Epithelial cell of proximal tubule (primary cell): ENCODE data around the gene TMEM256. TPM values are rescaled to one million over a fixed set of nuclear protein-coding genes. Genes with fewer than 3 reads are reported as not detected.

Experiments used
- DNase-seq: peaks from one replicate; pipeline ENCODE4 v3.0.0-alpha.2; 2011; ENCODE audit warnings: low read depth
- H3K4me3 ChIP-seq: 2 replicates; pipeline ENCODE4 v1.5.1; 2011; ENCODE audit warnings: low read depth, mild to moderate bottlenecking, low read length
- total RNA-seq: library from RNA; depleted of rRNA; stranded (reverse); fragments of >200 nt; gene quantifications from 2 replicates; pipeline ENCODE4 v1.2.3, GENCODE V29; 2015
- TF ChIP-seq, protein P1 (sequence below): conservative IDR thresholded peaks from 2 replicates; pipeline ENCODE4 v1.5.1; 2012; ENCODE audit warnings: low read depth, mild to moderate bottlenecking, low read length

The TMEM256 gene
- total RNA-seq, 1 donor from 2014 or later, result 134 TPM

DNA sequence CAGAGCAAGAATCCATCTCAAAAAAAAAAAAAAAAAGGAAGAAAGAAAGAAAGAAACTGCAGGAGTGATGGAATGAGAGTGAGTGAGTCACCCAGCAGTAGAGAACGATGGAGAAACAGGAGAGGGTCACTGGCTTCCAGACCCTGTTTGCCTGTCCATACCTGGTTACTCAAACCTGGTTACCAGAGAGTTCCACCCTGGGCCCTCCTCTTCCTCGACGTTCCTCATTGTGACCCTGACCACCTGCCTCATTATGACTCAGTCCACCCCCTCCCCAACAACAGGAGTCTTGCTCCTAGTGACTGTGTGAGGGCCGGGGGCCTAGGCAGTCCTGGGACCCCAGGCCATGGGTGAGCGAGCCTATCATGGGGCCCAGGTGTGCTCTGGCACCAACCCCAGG is 24.7 kb upstream of the TMEM256 start, which contains the start of gene SPEM3:
Gene SPEM3, plus strand, starts transcription at position 301 of the 400 bp plus-strand sequence. Its CDS starts 46 bp downstream, at position 347.
- TF ChIP-seq, protein P1, sequence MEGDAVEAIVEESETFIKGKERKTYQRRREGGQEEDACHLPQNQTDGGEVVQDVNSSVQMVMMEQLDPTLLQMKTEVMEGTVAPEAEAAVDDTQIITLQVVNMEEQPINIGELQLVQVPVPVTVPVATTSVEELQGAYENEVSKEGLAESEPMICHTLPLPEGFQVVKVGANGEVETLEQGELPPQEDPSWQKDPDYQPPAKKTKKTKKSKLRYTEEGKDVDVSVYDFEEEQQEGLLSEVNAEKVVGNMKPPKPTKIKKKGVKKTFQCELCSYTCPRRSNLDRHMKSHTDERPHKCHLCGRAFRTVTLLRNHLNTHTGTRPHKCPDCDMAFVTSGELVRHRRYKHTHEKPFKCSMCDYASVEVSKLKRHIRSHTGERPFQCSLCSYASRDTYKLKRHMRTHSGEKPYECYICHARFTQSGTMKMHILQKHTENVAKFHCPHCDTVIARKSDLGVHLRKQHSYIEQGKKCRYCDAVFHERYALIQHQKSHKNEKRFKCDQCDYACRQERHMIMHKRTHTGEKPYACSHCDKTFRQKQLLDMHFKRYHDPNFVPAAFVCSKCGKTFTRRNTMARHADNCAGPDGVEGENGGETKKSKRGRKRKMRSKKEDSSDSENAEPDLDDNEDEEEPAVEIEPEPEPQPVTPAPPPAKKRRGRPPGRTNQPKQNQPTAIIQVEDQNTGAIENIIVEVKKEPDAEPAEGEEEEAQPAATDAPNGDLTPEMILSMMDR, result no peak
- DNase-seq, result no peak
- no peak within 1 kb of the TSS for H3K4me3 ChIP-seq

DNA sequence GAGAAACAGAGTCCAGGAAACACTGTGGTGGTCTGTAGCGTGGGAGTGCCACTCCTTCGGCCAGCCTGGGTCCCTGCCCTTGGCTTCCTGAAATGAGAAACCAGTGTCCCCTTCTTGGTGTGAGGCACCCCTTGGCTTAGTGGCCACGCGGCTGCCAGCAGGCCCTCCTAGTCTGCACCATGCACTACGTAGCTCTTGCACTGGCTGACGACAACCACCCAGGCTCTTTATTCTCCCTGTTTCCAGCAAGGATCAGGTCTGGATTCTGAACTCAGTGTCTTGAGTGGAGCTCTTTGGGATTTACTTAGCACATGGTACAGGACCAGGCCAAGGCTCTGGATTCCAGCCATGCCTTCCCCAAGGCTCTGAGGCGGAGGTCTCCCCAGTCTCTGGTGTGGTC is 23.7 kb upstream of the TMEM256 start:
- TF ChIP-seq, protein P1, result no peak
- no peak for DNase-seq
- no peak overlapping the region for H3K4me3 ChIP-seq

DNA sequence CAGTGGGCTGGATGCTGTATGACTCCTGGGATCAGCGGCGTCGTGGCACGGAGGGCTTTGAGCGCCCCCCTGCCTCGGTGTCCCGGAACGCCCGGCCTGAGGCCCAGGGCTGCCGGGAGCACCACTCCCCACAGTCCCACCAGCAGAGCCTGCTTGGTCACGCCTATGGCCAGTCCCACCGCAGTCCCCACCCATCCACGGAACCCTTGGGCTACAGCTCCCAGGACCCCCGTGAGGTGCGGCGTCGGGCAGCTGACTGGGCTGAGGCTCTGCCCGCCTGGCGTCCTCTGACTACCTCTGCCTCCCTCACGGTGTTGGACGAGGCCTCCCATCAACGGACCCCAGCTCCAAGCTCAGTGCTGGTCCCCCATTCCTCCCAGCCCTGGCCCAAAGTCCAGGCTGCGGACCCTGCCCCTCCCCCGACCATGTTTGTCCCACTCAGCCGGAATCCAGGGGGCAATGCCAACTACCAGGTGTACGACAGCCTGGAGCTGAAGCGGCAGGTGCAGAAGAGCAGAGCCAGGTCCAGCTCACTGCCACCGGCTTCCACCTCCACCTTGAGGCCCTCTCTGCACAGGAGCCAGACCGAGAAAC is 23.1 kb upstream of the TMEM256 start:
- no peak for DNase-seq
- TF ChIP-seq, protein P1, result no peak
- no peak overlapping the region for H3K4me3 ChIP-seq

DNA sequence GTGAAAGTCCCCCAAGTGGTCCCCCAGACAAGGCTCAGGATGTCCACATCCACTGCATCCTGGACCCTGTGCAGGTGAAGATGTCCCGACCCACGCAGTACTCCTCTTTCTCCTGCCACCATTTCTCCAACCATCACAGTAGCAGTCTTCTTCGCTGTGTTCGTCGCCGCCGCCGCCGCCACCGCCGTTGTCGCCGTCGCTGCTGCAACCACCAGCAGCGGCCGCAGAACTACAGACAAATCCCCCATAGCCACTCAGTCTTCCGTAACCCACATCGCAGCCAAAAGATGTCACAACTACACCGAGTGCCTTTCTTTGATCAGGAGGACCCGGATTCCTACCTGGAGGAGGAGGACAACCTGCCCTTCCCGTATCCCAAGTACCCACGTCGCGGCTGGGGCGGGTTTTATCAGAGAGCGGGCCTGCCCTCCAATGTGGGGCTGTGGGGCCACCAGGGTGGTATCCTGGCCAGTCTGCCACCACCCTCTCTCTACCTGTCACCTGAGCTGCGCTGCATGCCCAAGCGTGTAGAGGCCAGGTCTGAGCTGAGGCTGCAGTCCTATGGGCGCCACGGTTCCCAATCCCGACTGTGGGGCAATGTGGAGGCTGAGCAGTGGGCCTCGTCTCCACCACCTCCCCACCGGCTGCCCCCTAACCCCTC is 22.4 kb upstream of the TMEM256 start:
- DNase-seq, result no peak
- TF ChIP-seq, protein P1, result no peak
- no peak overlapping the region for H3K4me3 ChIP-seq

DNA sequence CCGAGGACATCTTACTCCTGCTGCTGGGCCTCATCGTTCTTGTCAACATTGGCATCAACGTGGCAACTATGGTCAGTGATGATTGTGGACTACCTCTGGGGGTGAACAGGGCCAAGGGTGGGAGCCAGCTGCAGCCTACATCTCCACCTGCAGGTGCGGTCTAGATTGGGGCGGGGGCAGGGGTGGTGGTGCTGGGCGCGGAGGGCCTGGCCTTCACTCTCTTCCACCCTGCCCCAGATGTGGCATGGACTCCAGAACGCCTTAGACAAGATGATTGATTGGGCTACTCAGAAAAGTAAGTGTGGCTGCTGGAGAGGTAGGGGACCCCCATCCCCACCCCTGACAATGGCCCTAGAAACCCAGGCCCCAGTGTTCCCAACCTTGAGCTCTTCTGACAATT is 21.9 kb upstream of the TMEM256 start:
- DNase-seq, result no peak
- H3K4me3 ChIP-seq, result no peak overlapping the region
- TF ChIP-seq, protein P1, result no peak

DNA sequence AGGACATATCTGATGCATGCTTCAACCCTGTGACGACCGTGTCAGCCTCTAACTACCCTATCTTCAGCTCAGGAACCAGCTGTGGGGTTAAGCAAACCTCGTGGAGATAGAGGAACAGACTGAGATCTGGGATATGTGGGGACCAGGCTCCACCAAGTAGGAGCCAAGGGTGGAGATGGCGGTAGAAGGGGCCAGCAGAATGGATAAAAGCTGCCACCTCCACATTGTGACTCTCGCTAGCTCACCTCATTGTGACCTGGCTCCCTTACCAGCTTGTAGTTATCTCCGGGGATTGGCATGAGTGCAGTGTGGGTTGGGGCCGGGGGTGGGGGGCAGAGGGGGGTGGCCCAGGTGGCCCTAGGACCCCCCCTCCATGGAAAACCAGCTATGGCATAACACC is 21.4 kb upstream of the TMEM256 start, which contains the start of gene SPEM2:
Gene SPEM2, plus strand, starts transcription at position 301 of the 400 bp plus-strand sequence. Its CDS starts 73 bp downstream, at position 374.
- no peak for DNase-seq
- TF ChIP-seq, protein P1, result no peak
- H3K4me3 ChIP-seq, result no peak within 1 kb of the TSS
